Prostate gland (tissue), 2 donors: ENCODE results near the gene MSI1. TPM values are rescaled to one million over a fixed set of nuclear protein-coding genes. Genes with fewer than 3 reads are reported as not detected.

Source experiments
- DNase-seq: peaks from one replicate; pipeline ENCODE4 v3.0.0-alpha.2; 2019; ENCODE audit warnings: low spot score
- H3K27ac ChIP-seq, 2 donors: fragments of 200-600 bp; sonication (generic); 2 replicates each; pipeline ENCODE4 v1.5.1; 2017 to 2019
- H3K27me3 ChIP-seq: fragments of 200-600 bp; sonication (generic); replicated peaks from 2 replicates; pipeline ENCODE4 v1.5.1; 2019; ENCODE audit not compliant: insufficient read depth
- H3K36me3 ChIP-seq, 2 donors: fragments of 200-600 bp; sonication (generic); 1 replicate in 1 of 2; 2 replicates in 1 of 2; pipeline versions ENCODE4 v1.5.1 to v1.8.1; 2017 to 2019
- H3K4me1 ChIP-seq: fragments of 200-600 bp; sonication (generic); replicated peaks from 2 replicates; pipeline ENCODE4 v1.5.1; 2019
- H3K4me3 ChIP-seq, 2 donors: fragments of 200-600 bp; sonication (generic); 2 replicates each; pipeline ENCODE4 v1.5.1; 2017 to 2019
- H3K9me3 ChIP-seq: fragments of 200-600 bp; sonication (generic); 2 replicates; pipeline ENCODE4 v1.5.1; 2017
- POLR2A ChIP-seq: fragments of 450-650 bp; IDR thresholded peaks from one replicate; pipeline ENCODE4 v1.6.1; 2016; ENCODE audit warnings: antibody characterized with exemption, mild to moderate bottlenecking
- POLR2AphosphoS5 ChIP-seq: sonication (generic); formaldehyde crosslinking; IDR thresholded peaks from one replicate; pipeline ENCODE4 v1.6.1; 2017; ENCODE audit warnings: antibody characterized with exemption
- WGBS: methylation state at CpG from one replicate; pipeline ENCODE4 v1.1.5; 2018; 5-methylcytosine and 5-hydroxymethylcytosine counted together
- intact Hi-C: fragments of 100-400 bp; cut with DNase I; formaldehyde crosslinking; loops from one replicate; pipeline ENCODE4 v1.14.2; 2022
- total RNA-seq, 2 donors: library from RNA; depleted of rRNA; stranded (reverse); fragments of >200 nt; gene quantifications; one replicate each; pipeline ENCODE4 v1.1.0, GENCODE V29; 2016
- TF ChIP-seq, protein P1 (sequence below), 4 experiments: fragments of 200-600 bp in 2 of 4; fragments of 450-650 bp in 2 of 4; sonication (generic) in 2 of 4; IDR thresholded peaks; 1 replicate in 3 of 4; 2 replicates in 1 of 4; pipeline ENCODE4 v1.5.1; 2016 to 2019; ENCODE audit warnings: antibody characterized with exemption in 4 of 4, mild to moderate bottlenecking in 2 of 4, moderate library complexity in 2 of 4

MSI1 gene
- 1 to 10 TPM; 1.7 to 8.2 TPM for total RNA-seq

DNA sequence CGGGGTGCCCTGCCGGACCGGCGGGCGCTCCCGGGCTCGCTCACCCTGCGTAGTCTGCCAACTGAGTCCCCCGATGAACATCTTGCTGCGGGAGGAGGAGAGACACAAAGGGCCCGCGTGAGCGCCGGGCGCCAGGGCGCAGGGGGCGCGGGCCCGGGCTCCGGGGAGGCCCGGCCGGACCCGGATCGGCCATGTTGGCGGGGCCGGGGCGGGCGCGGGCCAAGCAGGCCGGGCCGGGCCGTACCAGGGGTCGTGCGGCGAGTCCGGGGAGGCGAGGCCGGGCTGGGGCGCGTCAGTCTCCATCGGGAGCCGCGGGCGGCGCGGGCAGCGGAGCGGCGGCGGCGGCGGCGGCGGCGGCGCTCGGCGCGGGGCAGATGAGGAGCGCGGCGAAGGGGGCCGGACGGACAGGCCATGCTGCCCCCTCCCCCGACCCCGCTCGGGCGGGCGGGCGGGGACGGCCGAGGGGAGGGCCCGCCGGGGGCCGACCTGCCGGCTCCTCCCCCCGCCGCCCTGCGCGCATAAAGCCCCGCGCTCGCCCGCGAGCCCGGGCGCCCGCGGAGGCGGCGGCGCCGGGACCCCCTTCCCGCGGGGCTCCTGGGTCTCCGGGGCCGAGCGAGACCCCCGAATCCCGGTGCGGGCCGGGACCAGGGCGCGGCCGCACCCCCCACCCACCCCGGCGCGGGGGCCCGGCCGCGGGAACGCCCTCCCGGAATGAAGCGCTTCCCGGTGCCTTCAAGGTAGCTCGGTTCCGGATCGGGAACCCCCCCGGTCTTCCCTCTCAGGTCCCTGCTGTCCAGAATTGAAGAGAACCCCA is at the start of gene MSI1:
Gene MSI1 (minus strand): TSS at position 376 of the 814 bp plus-strand sequence. CDS start 73 bp downstream, at position 303.
- Histone ChIP-seq H3K27me3 (no peaks in the 10 kb centered on the region), H3K4me3 (peak within 1 kb of the TSS; percentile 60 to 65), H3K4me1 (peaks cover 7% of the 10 kb centered on the region), H3K36me3 (no peaks in the 10 kb centered on the region), H3K27ac (peak within 1 kb of the TSS; percentile 29 to 60), H3K9me3 (no peaks in the 10 kb centered on the region)
- intact Hi-C loops: no loop called here
- WGBS: under 1% methylated on average over 82 of the region's 119 CpGs
- TF ChIP-seq POLR2A (no peak), POLR2AphosphoS5 (no peak)
- TF ChIP-seq, protein P1, sequence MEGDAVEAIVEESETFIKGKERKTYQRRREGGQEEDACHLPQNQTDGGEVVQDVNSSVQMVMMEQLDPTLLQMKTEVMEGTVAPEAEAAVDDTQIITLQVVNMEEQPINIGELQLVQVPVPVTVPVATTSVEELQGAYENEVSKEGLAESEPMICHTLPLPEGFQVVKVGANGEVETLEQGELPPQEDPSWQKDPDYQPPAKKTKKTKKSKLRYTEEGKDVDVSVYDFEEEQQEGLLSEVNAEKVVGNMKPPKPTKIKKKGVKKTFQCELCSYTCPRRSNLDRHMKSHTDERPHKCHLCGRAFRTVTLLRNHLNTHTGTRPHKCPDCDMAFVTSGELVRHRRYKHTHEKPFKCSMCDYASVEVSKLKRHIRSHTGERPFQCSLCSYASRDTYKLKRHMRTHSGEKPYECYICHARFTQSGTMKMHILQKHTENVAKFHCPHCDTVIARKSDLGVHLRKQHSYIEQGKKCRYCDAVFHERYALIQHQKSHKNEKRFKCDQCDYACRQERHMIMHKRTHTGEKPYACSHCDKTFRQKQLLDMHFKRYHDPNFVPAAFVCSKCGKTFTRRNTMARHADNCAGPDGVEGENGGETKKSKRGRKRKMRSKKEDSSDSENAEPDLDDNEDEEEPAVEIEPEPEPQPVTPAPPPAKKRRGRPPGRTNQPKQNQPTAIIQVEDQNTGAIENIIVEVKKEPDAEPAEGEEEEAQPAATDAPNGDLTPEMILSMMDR (IDR thresholded peaks at IDR 0.05): no peak
- DNase-seq: no peak

DNA sequence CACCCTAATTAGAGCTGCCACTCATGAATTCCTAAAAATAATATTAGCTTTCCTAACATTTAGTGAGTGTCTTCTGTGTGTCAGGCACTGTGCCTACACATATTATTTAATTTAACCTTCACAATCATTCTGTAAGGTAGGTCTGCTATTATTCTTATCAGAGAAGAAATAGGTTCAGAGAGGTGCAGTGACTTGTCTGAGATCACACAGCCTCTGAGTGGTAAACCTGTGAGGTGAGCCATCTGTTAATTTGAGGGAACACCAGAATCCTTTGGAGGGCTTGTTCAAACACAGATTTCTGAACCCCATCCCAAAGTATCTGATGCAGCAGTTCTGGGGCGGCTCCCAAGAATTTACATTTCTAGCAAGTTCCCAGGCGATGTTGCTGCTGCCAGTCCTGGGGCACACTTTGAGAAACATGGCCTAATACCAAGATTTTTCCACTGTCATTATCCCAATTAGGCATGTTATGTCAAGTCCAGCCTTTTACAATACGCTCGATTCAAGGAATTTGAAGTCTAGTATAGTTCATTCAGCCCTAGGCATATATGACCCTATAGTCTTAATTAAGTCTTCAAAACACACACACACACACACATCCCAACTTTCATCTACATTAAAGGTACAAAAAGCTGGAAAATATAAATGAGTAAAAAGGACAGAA is 49.1 kb upstream of the MSI1 start:
- Histone ChIP-seq H3K9me3 (no peaks in the 10 kb centered on the region), H3K4me3 (no peak overlapping the region), H3K4me1 (no peaks in the 10 kb centered on the region), H3K27ac (no peak overlapping the region), H3K27me3 (no peaks in the 10 kb centered on the region), H3K36me3 (no peaks in the 10 kb centered on the region)
- WGBS: 55% methylated on average over 4 of the region's 4 CpGs
- intact Hi-C loops: no loop called here
- TF ChIP-seq POLR2A (no peak), POLR2AphosphoS5 (no peak)
- TF ChIP-seq, protein P1 (IDR thresholded peaks at IDR 0.05): no peak
- no peak for DNase-seq

DNA sequence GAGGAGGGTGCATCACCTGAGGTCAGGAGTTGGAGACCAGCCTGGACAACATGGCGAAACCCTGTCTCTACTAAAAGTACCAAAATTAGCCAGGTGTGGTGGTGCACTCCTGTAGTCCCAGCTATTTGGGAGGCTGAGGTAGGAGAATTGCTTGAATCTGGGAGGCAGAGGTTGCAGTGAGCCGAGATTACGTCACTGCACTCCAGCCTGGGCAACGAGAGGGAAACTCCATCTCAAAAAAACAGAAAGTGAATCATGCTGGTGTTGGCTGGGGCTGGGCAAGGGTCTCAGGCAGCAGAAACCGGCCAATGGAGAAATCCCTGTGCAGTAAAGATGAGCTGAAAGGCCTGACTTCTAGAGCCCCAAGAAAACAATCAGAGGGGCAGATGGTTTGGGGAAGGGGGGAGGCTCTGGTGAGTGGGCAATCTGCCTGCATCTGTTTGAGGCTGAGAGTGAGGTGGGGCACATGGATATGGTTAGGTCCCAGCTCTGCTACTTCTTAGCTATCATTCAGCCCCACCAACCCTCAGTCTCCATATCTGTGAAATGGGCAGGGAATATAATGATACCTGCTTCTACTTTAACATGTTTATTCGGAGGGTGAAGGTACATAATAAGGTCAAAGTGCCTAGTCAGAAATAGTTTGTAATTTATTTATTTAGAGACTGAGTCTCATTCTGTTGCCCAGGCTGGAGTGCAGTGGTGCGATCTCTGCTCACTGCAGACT is 47.7 kb upstream of the MSI1 start:
- Histone ChIP-seq H3K27me3 (no peaks in the 10 kb centered on the region), H3K9me3 (no peaks in the 10 kb centered on the region), H3K4me1 (no peaks in the 10 kb centered on the region), H3K27ac (no peak overlapping the region), H3K4me3 (no peak overlapping the region), H3K36me3 (no peaks in the 10 kb centered on the region)
- no peak for DNase-seq
- WGBS: 87% methylated on average over 7 of the region's 7 CpGs
- intact Hi-C loops: no loop called here
- no peak for TF ChIP-seq POLR2A

DNA sequence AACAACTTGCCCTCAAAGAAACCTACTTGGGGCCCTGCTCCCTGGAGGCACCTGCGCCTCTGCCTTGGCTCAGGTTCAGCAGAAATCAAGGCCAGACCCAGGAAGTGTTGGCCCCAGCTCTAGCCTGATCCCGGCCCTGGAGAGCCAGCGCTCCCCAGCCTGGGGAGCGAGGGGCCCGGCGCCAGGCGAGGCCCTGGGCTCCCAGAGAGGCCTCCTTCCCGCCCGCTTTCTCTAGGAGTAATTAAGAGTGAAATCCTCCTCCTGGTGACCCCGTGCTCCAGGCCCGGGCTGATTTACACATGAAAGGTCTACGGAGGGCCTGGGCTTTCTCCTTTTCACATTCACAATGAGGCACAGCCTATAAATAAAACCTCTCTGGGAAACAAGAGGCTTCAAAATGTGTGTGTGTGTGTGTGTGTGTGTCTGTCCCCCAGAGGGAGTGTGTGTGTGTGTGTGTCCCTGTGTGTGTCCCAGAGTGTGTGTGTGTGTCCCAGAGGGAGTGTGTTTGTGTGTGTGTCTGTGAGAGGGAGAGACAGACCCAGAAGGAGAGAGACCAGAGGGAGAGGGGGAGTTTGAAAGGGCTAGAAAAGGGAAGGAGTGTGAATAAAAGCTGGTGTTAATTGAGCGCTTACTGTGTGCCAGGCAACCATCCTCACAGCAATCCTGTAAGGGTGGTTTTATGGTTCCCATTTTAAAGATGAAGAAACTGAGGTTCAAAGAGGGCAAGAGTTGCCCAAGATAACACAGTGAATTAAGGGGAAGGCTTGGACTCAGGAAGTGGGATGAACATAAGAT is 45.1 kb upstream of the MSI1 start:
- Histone ChIP-seq H3K4me1 (no peaks in the 10 kb centered on the region), H3K4me3 (no peak overlapping the region), H3K9me3 (no peaks in the 10 kb centered on the region), H3K27me3 (no peaks in the 10 kb centered on the region), H3K27ac (no peak overlapping the region), H3K36me3 (no peaks in the 10 kb centered on the region)
- intact Hi-C loops: no loop called here
- WGBS: 53% methylated on average over 13 of the region's 13 CpGs
- TF ChIP-seq, protein P1 (IDR thresholded peaks at IDR 0.05): no peak
- no peak for TF ChIP-seq POLR2AphosphoS5
- no peak for TF ChIP-seq POLR2A
- no peak for DNase-seq
